Stimulated activated CD4-positive, alpha-beta T cell treated with anti-CD3 and anti-CD28 coated beads, Interleukin-4, amount 100 ng/mL, for 48 hours (primary cell): Measurements from ENCODE around the gene RIIAD1.
"Not testable (repeated sequence)": the region's sequence is repeated elsewhere in the genome, so short reads cannot be mapped to it uniquely, and the experiment has no call there.

Experiments used
- DNase-seq, 2 donors: peaks; one replicate each; pipeline ENCODE4 v3.0.0-alpha.2; 2020; ENCODE audit warnings: low read depth in 2 of 2

RIIAD1 gene

DNA sequence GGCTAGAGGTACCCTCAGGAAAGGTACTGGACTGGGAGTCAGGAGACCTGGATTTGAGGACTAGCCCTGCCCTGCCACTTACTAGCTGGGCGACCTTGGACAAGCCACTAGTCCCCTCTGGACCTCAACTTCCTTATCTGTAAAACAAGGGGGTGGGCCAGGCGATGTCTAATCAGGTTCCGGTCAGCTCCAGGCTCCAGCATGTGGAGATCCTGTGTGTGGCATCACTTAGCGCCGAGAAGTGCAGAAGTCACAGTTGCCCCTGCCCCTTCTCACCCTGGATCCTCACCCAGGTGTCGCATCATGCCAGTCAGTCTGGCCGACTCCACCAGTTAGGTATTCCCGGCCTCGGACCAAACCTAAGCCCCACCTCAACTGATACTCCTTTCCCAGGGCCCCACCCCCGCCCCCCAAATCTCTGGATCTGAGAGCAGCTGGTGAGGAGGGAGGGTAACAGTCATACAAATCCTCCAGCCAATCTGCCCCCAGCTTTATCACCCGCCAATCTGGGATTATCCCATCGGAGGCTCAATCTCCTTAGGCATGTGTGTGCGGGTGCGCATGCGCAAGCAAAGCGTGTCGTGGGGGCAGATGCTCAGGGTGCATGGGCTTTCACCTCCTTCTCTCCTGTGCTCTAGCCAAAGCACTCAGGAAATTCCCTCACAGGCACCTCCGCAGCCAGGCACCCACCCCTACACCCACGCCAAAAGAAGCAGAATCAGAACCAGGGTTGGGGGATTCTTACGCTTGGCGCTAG lies 10.1 kb upstream of the RIIAD1 start:
- DNase-seq: no peak

DNA sequence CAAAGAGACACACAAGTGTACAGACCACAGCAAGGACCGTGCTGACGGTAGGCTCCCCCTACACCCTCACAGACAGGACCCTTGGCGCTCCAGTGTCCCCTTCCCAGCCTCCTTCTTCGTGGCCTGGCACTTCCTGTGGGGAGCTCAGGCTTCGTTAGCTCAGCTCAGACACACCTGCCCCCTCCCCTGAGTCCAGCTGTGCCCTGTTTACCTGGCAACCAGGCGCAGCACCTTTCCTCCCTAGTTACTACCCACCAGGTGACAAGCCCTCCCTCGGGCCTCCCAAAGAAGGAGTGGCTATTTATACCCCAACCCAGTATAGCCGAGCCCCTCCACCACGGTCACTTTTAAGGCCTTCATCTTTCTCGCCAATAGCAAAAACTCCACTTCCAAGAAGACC lies 9.4 kb upstream of the RIIAD1 start:
- no peak for DNase-seq

DNA sequence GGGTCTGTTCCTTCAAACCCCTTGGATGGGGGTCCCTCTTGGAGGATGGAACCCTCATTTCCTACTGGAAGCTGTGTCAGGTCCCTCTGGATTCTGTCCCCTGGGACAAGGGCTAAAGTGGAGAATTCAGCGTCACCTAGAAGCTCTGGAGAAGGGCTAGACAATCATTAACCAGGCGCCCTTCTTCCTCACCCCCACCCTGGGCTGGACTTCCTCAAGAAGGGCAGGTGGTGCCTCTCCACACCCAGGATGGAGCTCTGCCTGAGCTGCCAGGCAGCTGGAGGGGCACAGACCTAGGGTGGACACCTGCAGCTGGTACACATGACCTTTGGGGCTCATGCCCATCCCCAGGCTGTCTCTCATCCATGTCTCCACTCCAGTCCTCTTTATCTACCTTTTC lies 8.3 kb upstream of the RIIAD1 start:
- DNase-seq: no peak

DNA sequence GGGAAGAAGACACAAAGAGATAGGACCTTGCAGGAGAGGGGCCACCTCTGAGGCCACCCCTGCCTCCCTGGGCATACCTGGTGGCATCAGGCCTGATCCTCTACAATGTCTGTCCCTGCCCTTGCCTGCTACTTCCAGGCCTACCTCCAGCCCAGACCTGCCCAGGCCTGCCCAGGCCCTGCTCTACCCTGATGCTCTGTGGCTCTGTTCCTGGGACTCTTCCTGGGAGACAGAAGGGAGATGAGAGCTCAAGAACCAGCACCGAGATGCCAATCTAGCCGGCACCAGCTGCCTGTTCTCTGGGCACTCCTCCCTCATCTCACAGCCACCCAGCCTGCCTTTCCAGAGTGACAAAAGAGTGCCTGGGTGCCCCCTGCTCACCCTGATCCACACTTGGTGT lies 7.4 kb upstream of the RIIAD1 start:
- no peak for DNase-seq

DNA sequence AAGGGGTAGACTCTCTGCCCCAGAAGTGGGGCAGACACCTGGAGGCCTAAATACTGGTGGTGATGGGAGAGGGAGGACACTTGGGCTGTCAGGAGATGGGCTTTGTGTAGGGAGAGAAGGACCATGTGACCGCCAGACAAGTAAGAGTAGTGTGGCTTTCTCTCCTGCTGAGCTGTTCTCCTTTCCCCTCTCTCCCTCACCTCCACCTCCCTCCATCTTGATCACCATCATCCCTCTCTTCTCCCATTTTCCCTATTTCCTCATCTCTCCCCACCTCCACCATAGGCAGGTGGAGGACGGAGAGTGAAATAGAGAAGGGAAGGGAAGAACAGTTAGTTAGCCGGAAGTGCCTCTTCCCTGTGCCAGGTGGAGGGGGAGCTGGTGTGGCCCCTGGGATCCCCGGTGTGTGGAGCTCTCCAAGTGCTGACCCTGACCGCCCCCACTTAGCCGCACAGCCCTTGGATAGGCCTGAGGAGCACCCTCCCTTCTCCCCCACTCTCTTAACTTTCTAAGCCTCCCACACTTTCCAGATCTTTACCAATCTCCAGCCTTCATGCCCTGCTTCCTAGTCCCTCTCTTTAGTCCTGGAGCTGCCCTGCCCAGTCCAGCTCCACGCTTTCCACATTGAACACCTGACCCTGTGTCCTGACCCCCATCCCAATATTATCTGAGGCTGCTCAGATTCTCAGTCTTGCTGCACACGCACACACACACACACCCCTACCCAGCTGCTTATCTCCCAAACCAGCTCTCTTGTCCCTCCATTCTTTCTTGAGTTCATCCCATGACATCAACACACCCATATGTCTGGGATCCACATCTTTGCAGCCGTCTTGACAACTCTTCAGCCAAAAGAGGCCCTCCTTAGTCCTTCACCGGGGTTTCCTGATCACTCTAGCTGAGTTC lies 6.2 kb upstream of the RIIAD1 start:
- no peak for DNase-seq

DNA sequence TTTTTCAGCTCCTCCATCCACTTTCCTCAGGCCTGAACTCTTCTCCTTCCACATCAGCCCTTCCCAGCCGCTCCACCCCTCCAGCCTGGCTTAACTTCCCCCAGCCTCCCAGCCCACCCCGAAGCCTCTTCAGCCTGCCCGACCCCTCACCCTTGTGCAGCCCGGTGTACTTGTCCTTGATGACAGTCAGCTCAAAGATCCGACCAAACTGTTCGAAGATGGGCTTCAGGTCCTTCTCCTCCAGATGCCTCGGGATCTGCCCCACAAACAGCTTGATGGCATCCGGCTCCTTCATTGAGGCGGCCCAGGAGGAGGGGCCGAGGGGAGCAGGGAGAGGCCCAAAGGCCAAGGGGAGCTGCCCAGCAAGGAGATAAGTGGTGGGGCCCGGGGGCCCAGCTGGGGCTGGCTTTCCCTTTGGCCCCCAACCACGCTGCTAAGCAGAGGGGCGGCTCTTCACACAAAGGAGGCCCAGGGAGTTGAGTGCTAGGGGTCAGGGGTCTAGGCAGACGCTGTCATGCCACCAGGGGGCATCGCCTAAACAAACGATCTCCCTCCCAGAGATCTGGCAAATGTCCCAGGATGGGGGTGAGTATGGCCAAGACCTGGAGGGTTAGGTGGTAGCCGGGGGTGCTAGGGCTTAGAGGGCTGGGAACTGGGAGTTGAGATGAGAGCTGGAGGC lies 5.5 kb upstream of the RIIAD1 start:
- DNase-seq: no peak

DNA sequence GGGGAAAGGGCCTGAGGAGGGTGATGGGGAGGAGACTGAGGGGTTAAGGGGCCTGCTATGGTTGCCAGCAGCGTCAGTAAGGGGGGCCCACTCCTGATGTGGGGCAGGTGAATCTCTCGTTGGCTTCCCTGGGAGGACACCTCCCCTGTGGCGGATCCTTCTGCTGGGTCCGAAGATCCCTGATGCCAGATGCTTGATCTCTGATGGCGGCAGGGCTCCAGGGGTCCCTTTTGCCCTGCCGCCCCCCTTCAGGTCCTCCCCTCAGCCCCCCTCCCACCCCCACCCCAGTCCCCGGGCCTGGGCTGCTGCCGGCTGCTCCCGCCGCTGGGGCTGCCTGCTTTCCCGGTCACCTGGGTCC lies 4.9 kb upstream of the RIIAD1 start:
- no peak for DNase-seq

DNA sequence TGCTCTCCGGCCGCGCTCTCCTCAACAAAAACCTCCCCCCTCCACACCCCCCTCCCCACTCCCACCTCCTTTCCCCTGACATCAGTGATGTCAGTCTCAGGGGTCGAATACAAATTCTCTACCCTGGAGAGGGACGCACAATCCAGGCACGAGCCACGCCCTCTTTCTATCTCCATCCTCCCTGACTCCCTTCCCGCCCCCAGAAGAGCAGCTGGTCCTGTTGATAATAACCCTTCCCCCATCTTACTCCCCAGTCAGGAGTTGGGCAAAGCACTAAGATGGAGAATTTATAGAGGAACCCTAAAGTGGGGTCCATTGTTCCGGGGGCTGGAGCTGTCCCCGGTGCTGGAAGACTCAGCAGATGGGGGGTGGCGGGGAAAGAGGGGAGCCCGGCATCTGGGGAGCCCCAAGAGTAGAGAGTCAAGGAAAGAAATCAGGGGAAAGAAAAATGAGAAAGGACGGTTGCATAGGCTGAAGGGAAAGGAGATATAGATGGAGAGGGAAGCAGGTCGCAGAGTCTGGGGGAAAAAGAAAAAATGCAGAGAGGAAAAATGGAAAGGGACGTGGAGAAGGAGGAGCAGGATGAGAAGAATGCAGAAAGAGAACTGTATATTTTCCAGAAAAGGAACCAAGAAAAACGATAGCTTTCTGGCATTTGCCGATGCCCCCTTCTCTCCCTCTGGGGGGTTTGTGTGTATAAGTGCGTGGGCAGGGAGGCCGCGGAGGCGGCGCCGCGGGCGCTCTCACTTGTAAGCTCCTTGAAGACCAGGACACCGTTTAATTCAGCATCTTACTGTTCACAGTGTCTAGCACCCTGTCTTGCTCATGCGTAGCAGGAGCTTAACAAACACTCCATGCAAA lies 4.3 kb upstream of the RIIAD1 start, which contains the start of gene CELF3:
TSS of gene CELF3 (minus strand) at position 33 of the 861 bp plus-strand sequence. CDS start 783 bp downstream, outside the sequence.
- DNase-seq: no peak

DNA sequence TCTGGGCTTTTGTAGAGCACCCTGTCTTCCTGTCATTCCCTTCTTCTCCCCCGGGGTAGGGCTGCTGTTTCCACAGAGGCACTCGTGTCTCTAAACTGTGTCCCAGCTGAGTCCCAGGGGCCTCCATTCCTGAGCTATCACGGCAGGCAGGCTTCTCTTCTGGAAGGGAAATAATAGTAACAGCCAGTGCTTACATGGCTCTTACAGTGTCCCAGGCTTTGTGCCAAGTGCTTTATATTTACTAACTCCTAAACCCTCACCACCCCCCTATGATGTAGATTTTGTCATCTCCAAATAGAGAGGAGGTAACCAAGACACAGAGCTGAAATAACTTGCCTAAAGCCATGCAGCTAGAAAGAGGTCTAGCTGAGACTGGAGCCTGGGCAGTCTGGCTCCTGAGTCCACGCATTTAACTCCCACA lies 3.3 kb upstream of the RIIAD1 start:
- DNase-seq: no peak

DNA sequence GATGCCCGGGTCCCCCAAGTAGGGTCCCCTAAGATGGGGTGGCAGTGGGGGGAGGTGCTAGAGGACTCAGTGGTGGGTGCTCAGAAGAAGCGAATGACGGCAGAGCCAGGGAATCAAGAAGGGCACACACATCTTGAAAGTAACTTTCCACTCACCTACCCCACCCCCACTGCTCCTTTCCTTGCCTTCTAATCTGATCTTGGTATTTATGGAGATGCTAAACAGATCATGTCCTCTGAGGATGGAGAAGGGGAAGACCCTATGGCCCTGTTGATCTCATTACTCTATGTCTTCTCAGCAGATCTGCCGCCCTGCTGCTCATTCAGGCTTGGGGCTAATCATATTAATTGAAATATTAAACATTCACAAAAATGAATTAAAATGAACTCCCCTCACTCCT lies 2.7 kb upstream of the RIIAD1 start:
- DNase-seq: no peak

DNA sequence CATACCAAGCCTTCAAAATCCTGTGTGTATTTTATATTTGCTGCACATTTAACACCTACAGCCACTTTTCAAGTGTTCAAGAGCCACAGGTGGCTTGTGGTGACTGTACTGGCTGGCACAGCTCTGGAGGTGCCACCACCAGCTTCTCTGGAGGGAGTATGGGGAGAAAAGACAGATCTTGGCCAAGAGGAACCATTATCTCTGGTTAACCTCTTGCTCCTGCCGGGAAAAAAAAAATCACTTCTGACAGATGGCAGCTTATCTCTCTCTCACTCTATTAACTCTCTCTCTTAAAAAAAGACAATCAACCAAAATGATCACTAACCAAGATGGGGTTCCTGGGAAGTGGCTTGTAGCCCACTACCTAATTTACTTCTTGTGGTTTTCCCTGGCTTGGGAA lies 1.2 kb upstream of the RIIAD1 start:
- no peak for DNase-seq

DNA sequence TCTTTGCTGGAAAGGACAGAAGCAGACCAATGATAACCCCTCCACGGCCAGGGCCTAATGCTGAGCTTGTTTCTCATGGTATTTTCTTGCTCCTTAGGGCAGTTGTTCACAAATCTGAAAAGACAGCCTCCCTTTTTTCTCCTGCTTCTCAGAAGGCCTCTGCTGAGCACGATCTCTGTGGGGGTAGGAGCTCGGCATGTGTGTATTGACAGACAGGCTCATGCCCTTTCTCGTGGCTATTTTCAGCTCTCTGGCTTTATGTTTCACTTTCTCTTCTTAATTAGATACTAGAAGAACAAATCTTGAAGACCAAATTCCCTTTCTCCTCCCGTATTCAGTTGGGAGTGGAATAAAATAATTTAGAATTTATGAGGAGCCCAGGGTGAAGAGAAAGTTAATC lies 768 bp upstream of the RIIAD1 start:
- DNase-seq: no peak

DNA sequence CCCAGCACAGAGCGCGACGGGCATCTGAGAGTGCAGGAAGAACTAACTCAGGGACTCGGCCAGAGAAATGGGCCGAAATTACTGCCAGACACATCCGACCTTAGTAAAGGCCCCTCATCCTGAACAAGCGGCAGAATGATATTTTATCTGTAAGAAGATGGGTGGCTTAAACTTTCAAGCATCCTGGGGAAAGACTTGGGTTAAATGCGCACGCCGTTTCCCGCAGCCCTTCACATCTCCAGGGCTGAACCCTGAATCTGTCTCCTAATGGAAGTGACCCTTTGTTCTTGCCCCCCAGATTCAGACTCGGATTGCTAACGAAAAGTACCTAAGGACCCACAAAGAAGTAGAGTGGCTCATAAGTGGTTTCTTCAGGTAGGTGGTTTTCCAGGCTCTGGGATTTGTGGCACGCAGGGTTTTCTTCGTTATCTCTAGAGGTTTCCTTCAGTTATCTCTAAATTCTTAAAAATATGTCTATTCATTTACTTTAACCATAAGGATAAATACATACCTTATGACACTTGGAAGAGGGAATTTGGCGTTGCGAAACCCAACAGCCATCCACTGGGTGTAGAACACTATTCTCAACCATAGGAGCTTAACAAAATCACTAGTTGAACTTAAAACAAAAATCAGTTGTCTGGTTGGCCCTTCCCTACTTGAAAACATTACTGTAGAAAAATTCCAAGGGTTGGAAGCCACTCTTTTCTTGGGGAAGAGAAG lies 627 bp downstream of the RIIAD1 start:
- DNase-seq: no peak

DNA sequence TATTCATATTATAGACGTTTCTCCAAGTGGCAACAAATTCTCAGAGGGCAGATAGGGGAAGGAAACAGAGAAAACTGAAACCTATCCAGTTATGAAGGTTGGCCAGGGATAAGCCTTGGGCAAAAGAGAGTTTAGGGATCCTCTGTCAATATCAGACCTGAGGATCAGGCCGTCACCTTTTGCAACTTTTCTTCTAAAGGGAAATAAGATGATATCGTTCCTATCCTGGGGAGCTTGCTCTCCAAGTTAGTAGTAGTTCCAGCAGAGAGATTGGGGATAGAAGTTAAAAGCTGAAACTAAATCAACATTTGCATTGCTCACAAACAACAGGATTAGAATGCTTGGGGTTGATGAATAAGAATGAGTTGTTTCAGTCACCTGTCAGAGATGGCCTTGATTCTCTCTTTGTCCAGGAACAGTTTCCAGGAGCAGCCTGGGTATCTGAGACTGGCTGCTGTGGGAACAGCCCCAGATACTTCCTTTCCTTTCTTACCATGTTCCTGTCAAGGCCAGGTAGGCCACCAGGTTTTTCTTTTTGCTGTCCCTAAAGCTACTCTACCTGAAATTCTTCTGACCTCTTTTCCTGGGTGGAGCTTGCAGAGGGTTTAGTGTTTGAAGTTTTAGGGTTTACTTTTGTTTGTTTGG lies 2.5 kb downstream of the RIIAD1 start:
- DNase-seq: no peak

DNA sequence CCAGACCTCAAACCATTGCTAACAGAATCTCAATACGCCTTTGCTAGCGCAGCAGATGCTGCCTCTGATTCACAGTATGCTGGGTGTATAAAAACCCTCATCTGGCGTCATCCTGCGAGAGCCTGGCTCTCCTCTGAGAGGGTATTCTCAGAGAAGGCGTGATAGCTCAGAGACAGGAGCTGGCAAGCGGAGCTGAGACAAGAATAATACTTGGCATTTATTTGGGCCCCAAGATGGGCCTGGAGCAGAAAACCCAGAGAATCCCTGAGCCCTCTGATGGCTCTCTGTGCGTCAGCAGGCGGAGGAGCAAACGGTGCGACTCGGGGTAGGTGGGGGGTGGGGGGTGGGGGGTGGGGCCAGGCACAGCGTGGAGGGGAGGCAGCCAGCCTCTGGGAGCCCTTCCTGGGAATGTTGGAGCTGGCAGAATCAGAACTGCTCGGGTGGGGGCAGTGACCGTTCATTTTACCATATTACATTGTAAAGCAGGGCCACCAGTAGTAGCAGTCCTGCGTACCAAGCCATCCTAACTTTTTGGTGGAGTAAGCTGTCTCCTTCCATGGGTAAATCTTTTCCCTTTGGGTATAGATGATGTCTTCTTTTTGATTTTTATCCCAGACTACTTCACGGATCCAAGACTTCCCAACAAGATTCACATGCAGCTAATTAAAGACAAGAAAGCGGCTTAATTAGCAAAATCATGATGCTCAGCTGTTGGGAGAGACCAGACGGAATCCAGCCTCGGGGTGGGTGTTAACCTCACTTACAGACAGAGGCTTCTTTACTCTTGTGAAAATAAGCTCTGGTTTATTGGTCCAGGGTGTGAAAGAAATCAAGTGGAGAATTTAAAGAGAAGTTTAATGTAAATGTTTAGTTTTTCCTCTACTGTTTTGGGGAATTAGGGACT lies 7.1 kb downstream of the RIIAD1 start:
- no peak for DNase-seq

DNA sequence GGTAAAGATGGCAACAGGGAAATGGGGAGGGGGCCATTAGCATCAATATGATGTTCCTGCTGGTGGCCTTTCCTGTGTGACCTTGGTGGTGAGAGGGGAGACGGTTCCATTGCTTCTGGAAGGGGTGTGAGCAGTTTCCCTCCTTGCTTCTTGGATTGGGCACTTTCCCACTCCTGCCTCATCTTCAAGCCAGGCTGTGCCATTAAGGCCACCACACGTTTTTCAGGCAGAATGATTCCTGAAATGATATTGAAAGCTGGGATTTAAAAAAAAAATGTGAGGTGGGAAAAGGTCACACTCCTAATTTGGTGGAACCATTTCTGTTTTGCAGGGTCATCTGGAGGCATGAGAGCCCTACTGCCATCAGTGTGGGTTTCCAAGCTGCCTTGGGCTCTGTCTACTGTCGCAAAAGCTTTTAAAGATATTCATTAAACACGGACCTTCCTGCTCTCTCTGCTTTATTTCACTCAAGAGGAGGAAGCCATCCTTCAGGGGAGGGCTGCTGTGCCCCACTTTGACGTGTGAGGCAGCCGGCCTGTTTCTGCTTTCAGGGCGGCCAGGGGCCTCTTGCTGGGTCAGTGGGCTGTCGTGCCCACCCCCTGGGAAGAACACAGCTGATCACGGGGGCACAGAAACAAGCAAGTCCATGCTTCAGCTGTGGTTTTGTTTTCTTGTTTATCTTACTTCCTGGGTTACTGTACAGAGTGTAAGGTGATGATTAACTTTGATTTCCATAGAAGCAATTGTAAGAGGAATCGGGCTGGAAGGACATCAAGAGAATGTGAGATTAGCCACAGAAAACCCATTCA lies 8.0 kb downstream of the RIIAD1 start:
- DNase-seq: no peak

DNA sequence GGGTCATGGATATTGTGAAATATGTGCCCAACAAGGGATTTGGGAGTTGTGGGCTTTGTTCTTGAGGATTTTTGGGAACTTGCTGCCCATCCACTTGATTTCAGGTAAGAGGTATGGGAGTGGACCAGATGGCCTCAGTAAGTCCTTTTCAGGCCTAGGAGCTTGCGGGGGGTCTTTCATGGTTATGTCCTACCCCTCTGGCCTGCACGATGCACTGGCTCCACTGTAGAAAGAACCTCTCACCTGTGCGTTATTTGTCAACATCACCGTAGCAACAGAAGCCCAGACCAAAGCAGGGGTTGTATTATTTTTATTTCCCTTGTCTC lies 8.6 kb downstream of the RIIAD1 start:
- DNase-seq: no peak

DNA sequence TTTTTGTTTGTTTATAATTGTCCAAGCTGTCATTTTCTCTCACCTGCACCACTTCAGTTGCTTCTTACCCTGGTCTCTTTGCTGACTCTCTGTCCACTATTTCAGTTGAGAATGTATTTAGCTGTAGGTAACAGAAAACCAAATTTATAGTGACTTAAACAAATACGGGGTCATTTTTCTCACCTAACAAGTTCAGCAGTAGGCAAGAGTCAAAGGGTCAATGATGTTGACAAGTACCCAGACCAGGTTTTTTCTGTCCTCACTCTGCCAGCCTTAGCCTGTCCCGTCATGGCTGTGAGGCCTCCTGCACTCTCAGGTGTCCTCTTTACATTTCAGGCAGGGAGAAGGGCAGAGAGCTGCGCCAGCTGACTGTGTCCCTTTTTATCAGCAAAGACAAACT lies 11.8 kb downstream of the RIIAD1 start:
- no peak for DNase-seq

DNA sequence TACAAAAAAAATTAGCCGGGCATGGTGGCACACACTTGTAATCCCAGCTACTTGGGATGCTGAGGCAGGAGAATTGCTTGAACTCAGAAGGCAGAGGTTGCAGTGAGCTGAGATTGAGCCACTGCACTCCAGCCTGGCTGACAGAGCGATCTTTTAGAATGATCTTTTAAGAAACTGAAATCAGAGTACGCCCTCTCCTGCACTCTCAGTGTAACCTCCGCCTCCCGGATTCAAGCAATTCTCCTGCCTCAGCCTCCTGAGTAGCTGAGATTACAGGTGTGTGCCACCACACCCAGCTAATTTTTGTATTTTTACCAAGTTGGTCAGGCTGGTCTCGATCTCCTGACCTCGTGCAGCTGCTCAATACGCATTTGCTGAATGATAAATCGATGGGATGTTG lies 12.7 kb downstream of the RIIAD1 start:
- DNase-seq: not testable (repeated sequence)
